ENCODE results near the gene SASH1.

Gene SASH1

GRCh38 chr6:148529010-148529409 lies 186.4 kb downstream of the SASH1 start:
- H3K4me3 ChIP-seq (ENCODE audit: low read depth, low read length) = no peak overlapping the region
- no peak for TF ChIP-seq CTCF (conservative IDR thresholded peaks at IDR 0.05; ENCODE audit: low read depth, low read length)
- DNase-seq (ENCODE audit: low read depth) = no peak

GRCh38 chr6:148530394-148530953 lies 187.8 kb downstream of the SASH1 start:
- H3K4me3 ChIP-seq (ENCODE audit: low read depth, low read length) = peak overlapping the region; percentile 42
- peak; percentile 84 for DNase-seq (ENCODE audit: low read depth)
- TF ChIP-seq CTCF (conservative IDR thresholded peaks at IDR 0.05; ENCODE audit: low read depth, low read length) = no peak

- peak; percentile 26 for DNase-seq (ENCODE audit: low read depth)
- H3K4me3 ChIP-seq (ENCODE audit: low read depth, low read length) = no peak overlapping the region
- no peak for TF ChIP-seq CTCF (conservative IDR thresholded peaks at IDR 0.05; ENCODE audit: low read depth, low read length)
Measured at GRCh38 chr6:148530976-148531375, 188.3 kb downstream of the SASH1 start.

GRCh38 chr6:148532698-148533097 lies 190.1 kb downstream of the SASH1 start:
- H3K4me3 ChIP-seq (ENCODE audit: low read depth, low read length) = no peak overlapping the region
- no peak for DNase-seq (ENCODE audit: low read depth)
- TF ChIP-seq CTCF (conservative IDR thresholded peaks at IDR 0.05; ENCODE audit: low read depth, low read length) = no peak

GRCh38 chr6:148533309-148534107 lies 190.9 kb downstream of the SASH1 start:
- H3K4me3 ChIP-seq (ENCODE audit: low read depth, low read length) = no peak overlapping the region
- TF ChIP-seq CTCF (conservative IDR thresholded peaks at IDR 0.05; ENCODE audit: low read depth, low read length) = no peak
- DNase-seq (ENCODE audit: low read depth) = no peak

- no peak overlapping the region for H3K4me3 ChIP-seq (ENCODE audit: low read depth, low read length)
- no peak for DNase-seq (ENCODE audit: low read depth)
- TF ChIP-seq CTCF (conservative IDR thresholded peaks at IDR 0.05; ENCODE audit: low read depth, low read length) = no peak
Measured at GRCh38 chr6:148534871-148535270, 192.2 kb downstream of the SASH1 start.

- no peak for TF ChIP-seq CTCF (conservative IDR thresholded peaks at IDR 0.05; ENCODE audit: low read depth, low read length)
- no peak overlapping the region for H3K4me3 ChIP-seq (ENCODE audit: low read depth, low read length)
- no peak for DNase-seq (ENCODE audit: low read depth)
Measured at GRCh38 chr6:148535381-148535780, 192.7 kb downstream of the SASH1 start.
